Measurements from ENCODE around the gene ATF7.

DNA sequence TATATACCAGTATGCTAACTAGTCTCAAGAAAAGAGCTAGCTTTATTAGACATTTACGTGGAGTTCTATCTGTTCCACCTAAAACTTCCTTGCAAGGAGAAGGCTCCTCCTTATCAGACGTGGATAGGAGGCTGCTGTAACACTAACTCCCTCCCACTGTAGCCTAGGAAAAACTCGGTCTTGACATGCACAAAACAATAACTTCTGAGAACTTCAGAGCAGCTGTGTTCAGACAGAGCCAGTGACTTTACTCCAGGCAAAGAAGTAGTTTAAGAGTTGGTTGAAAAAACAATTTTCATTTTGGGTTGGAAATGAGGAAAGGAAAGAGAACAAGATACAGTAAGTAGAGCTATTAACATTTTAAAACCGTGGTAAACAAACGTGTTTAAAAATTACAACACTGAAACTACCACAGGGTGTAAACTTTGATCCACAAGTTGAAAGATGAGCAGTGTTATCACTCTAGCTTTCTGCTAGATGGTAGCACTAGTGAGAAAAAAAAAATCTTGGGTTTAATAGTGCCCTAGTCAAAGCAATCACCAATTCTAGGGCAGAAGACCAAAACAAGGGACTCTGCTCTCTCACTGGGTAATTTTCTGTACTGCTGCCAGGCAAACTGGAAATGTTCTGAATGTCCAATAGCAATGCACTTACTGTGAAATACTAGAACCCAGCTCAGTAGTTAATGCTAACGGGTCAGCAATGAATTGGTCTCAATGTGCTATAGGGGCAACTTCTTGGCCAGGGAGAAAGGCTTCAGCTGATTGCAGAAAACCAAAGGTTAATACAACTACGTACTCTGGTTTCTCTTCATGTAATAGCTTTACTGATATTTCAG lies 2.4 kb downstream of the ATF7 start:
- TF ChIP-seq CTCF (conservative IDR thresholded peaks at IDR 0.05 in 1 of 2, IDR thresholded peaks at IDR 0.05 in 1 of 2; ENCODE audit: low read depth in 1 of 2, low read length in 2 of 2), result no peak
- no peak for TF ChIP-seq EZH2 (IDR thresholded peaks at IDR 0.05; ENCODE audit: low read length, missing control alignments)
